ENCODE data around the gene COL6A1. TPM values are rescaled to one million over a fixed set of nuclear protein-coding genes. Genes with fewer than 3 reads are reported as not detected.
A peak's percentile ranks its signal among the peaks of the same experiment; 100 is the strongest.
"Not testable (repeated sequence)": the region's sequence is repeated elsewhere in the genome, so short reads cannot be mapped to it uniquely, and the experiment has no call there.

The COL6A1 gene
- total RNA-seq, 3 donors from 2014 or later (not counting 1 experiment from before 2014, with no cell fraction given) = 1.0 to 5.2 (median 2.5) TPM

DNA sequence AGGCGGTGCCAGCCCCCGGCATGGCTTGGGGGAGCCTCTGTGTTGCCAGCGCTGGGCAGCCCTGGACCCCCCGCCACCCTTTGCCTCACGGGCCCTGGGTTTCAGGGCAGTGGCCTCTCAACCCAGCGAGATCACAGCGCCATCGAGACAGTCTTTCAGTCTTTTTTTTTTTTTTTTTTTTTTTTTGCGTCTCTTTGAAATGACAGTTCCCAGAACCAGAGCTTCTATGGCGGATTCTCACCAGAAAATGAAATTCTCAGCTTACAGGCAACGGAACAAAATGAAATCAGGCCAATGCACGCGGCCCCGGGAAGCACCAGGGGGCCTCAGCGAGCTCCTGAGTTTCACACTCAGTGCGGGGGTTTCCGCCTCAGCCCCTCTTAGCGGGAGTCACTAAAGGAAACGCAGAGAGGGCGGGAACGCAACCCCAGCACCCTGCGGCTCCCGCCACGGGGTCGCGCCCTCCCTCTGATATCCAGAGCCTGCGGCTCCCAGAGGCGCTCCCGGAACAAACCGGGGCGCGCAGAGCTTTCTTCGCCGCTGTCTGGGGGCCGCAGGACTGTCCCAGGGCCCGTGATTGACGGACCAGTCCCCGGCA, 8.0 kb upstream of the COL6A1 start:
- no peaks in the 10 kb centered on the region for H3K36me3 ChIP-seq (ENCODE audit: control insufficient read depth, insufficient read depth, low read length)
- intact Hi-C loops (cut with micrococcal nuclease) = loop anchor here (2.0 to 5.0 kb wide), 3 partner anchors 79 to 171 kb away; partner anchors contain the start of gene COL6A2
- H3K4me1 ChIP-seq (ENCODE audit: control insufficient read depth, insufficient read depth, low read length) = peaks cover 44% of the 10 kb centered on the region
- Mint-ChIP-seq H3K4me1 (peaks cover 19 to 25% of the 10 kb centered on the region in 2 donors), H3K36me3 (no peaks in the 10 kb centered on the region), H3K4me3 (peak overlapping the region; percentile 95), H3K27ac (peak overlapping the region; percentile 72 to 91), H3K27me3 (ENCODE audit: low read depth in 2 of 2) (peaks cover 13 to 21% of the 10 kb centered on the region in 2 donors), H3K9me3 (no peaks in the 10 kb centered on the region)
- ATAC-seq = peak; percentile 79 to 82 (median 82)
- H3K4me3 ChIP-seq (ENCODE audit: low read length) = peak overlapping the region; percentile 50
- 2% methylated on average over 38 of the region's 38 CpGs for WGBS (ENCODE audit: insufficient coverage)
- H3K9me3 ChIP-seq (ENCODE audit: control insufficient read depth, insufficient read depth, low read length) = no peaks in the 10 kb centered on the region
- H3K27me3 ChIP-seq (ENCODE audit: control insufficient read depth, insufficient read depth, low read length) = peaks cover 43% of the 10 kb centered on the region
- TF ChIP-seq, protein P1, sequence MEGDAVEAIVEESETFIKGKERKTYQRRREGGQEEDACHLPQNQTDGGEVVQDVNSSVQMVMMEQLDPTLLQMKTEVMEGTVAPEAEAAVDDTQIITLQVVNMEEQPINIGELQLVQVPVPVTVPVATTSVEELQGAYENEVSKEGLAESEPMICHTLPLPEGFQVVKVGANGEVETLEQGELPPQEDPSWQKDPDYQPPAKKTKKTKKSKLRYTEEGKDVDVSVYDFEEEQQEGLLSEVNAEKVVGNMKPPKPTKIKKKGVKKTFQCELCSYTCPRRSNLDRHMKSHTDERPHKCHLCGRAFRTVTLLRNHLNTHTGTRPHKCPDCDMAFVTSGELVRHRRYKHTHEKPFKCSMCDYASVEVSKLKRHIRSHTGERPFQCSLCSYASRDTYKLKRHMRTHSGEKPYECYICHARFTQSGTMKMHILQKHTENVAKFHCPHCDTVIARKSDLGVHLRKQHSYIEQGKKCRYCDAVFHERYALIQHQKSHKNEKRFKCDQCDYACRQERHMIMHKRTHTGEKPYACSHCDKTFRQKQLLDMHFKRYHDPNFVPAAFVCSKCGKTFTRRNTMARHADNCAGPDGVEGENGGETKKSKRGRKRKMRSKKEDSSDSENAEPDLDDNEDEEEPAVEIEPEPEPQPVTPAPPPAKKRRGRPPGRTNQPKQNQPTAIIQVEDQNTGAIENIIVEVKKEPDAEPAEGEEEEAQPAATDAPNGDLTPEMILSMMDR (IDR thresholded peaks at IDR 0.05) = peak; percentile 73
- no peak overlapping the region for H3K27ac ChIP-seq (ENCODE audit: low read length)
- DNase-seq = peak; percentile 73 to 90

DNA sequence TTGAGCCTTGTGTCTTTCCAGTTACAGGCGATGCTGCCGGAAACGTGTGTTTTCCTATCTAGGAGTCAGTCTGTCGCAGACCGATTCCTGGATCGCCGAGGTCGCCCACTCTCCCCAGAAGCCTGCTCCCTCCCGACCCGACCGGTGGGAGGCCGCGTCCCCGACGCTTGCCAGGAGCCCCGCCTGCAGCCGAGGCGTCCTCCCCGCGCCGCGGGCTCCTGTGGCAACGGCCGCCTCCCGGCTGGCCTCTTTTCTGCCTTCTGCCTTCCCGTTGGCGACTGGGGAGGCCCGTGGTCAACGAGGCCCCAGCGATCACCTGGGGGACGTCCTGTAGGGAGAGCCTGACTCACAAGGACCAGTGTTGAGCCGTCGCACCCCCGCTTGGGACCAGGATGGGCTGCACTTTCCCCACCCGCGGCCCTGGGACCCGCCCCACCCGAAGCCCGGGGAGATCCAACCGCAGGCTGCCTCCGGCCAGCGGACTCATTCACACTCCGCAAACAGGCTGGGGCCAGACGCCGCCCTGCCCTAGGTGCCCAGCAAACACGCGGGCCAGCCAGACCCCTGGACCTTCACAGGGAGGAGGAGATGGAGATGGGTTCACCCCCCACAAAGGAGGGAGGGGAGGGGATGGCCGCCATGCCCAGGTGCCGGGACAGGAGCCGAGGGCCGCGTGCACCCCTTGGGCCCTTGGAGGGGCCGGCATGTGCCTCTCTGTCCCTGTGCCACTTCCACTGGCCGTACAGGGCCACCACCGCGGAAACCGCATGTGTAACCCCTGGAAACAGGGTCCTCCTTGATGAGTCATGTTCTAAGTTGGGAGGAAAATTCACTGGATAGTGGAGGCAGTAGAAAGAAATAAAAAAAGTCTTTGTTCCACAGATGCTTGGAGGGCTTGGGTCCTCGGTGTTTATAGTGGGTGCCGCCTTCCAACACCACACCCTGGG, 7.2 kb upstream of the COL6A1 start:
- DNase-seq = peak in 1 of 2 donors; percentile 56
- H3K36me3 ChIP-seq (ENCODE audit: control insufficient read depth, insufficient read depth, low read length) = no peaks in the 10 kb centered on the region

DNA sequence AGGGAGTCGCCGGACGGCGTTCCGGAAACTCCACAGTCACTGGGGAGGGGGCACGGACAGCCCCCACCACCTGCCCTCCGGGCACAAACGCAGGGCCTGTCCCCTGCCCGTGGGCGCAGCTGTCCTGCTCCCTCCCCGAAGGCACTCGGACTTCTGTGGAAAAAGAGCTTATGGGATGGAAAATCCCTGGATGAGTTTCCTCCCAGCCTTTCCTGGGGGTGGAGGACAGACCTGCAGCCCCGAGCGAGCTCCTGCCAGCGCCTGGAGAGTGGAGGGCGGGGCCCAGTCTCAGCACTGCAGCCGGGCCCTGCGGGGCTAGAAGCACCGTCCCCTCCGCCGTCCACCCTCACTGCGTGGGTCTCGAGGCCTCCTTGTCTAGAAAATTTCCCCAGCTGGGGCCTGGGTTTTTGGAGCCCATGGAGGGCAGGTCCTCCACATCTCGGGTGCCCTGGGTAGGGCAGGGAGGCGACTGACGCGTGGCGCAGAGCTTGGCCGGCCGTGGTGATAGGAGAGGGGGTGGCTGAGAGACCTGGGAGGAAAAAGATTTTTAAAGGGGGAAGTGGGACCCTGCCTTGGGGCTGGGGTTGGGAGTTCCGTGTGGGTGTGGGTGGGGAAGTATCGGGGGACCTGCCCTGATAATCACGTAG, 6.4 kb upstream of the COL6A1 start:
- 19% methylated on average over 31 of the region's 33 CpGs for WGBS (ENCODE audit: insufficient coverage)
- Mint-ChIP-seq H3K27ac (peak overlapping the region; percentile 80 to 91), H3K4me3 (peak overlapping the region; percentile 78), H3K4me1 (peaks cover 19 to 25% of the 10 kb centered on the region in 2 donors), H3K27me3 (ENCODE audit: low read depth in 2 of 2) (peaks cover 13 to 23% of the 10 kb centered on the region in 2 donors), H3K36me3 (no peaks in the 10 kb centered on the region), H3K9me3 (no peaks in the 10 kb centered on the region)
- Histone ChIP-seq H3K27ac (ENCODE audit: low read length) (no peak overlapping the region), H3K36me3 (ENCODE audit: control insufficient read depth, insufficient read depth, low read length) (no peaks in the 10 kb centered on the region), H3K9me3 (ENCODE audit: control insufficient read depth, insufficient read depth, low read length) (no peaks in the 10 kb centered on the region), H3K4me1 (ENCODE audit: control insufficient read depth, insufficient read depth, low read length) (peaks cover 44% of the 10 kb centered on the region), H3K4me3 (ENCODE audit: low read length) (no peak overlapping the region), H3K27me3 (ENCODE audit: control insufficient read depth, insufficient read depth, low read length) (peaks cover 51% of the 10 kb centered on the region)
- peak in 1 of 2 donors; percentile 28 for DNase-seq
- TF ChIP-seq, protein P1 (IDR thresholded peaks at IDR 0.05) = no peak
- intact Hi-C loops (cut with micrococcal nuclease) = no loop called here
- peak; percentile 40 to 55 (median 40) for ATAC-seq

More for the DNA sequence above, 7.2 kb upstream of the COL6A1 start:
- TF ChIP-seq, protein P1 (IDR thresholded peaks at IDR 0.05) = no peak
- H3K9me3 ChIP-seq (ENCODE audit: control insufficient read depth, insufficient read depth, low read length) = no peaks in the 10 kb centered on the region
- Mint-ChIP-seq H3K36me3 (no peaks in the 10 kb centered on the region), H3K27ac (peak overlapping the region; percentile 80 to 91), H3K4me3 (peak overlapping the region; percentile 95), H3K27me3 (ENCODE audit: low read depth in 2 of 2) (peaks cover 13 to 22% of the 10 kb centered on the region in 2 donors), H3K4me1 (peaks cover 19 to 25% of the 10 kb centered on the region in 2 donors), H3K9me3 (no peaks in the 10 kb centered on the region)
- ATAC-seq = peak; percentile 16 to 30 (median 24)
- peak overlapping the region; percentile 50 for H3K4me3 ChIP-seq (ENCODE audit: low read length)
- no peak overlapping the region for H3K27ac ChIP-seq (ENCODE audit: low read length)
- intact Hi-C loops (cut with micrococcal nuclease) = loop anchor here (5.0 kb wide), 2 partner anchors 78 to 123 kb away; partner anchors contain the start of gene COL6A2
- 3% methylated on average over 59 of the region's 59 CpGs for WGBS (ENCODE audit: insufficient coverage)
- H3K27me3 ChIP-seq (ENCODE audit: control insufficient read depth, insufficient read depth, low read length) = peaks cover 47% of the 10 kb centered on the region
- peaks cover 44% of the 10 kb centered on the region for H3K4me1 ChIP-seq (ENCODE audit: control insufficient read depth, insufficient read depth, low read length)

DNA sequence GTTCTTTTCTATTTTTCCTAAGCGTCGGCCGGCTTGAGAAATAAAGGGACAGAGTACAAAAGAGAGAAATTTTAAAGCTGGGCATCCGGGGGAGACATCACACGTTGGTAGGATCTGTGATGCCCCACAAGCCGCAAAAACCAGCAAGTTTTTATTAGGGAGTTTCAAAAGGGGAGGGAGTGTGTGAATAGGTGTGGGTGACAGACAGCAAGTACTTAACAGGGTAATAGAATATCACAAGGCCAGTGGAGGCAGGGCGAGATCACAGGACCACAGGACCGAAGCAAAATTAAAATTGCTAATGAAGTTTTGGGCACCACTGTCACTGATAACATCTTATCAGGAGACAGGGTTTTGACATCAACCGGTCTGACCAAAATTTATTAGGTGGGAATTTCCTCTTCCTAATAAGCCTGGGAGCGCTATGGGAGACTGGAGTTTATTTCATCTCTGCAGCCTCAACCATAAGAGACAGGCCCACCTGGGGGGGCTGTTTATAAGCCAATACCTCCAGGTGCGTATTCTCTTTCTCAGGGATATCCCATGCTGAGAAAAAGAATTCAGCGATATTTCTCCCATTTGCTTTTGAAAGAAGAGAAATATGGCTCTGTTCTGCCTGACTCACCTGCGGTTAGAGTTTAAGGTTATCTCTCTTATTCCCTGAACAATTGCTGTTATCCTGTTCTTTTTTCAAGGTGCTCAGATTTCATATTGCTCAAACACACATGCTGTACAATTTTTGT, 5.7 kb upstream of the COL6A1 start:
- H3K9me3 ChIP-seq (ENCODE audit: control insufficient read depth, insufficient read depth, low read length); H3K36me3 ChIP-seq (ENCODE audit: control insufficient read depth, insufficient read depth, low read length); H3K4me3 ChIP-seq (ENCODE audit: low read length); intact Hi-C loops (cut with micrococcal nuclease); H3K9me3 Mint-ChIP-seq; H3K27ac ChIP-seq (ENCODE audit: low read length); H3K36me3 Mint-ChIP-seq: not testable (repeated sequence)
- Mint-ChIP-seq H3K4me3 (peak overlapping the region; percentile 78), H3K4me1 (peaks cover 19 to 25% of the 10 kb centered on the region in 2 donors), H3K27ac (peak overlapping the region; percentile 80 to 91), H3K27me3 (ENCODE audit: low read depth in 2 of 2) (peaks cover 13 to 23% of the 10 kb centered on the region in 2 donors)
- Histone ChIP-seq H3K27me3 (ENCODE audit: control insufficient read depth, insufficient read depth, low read length) (peaks cover 46% of the 10 kb centered on the region), H3K4me1 (ENCODE audit: control insufficient read depth, insufficient read depth, low read length) (peaks cover 39% of the 10 kb centered on the region)
- DNase-seq (peak in 1 of 2 donors; percentile 12), ATAC-seq (peak in 2 of 3 donors; percentile 11 to 23)
- 36% methylated on average over 9 of the region's 13 CpGs for WGBS (ENCODE audit: insufficient coverage)

Measured in natural killer cell (primary cell).